ENCODE measurements around the gene CDCA8. TPM values are rescaled to one million over a fixed set of nuclear protein-coding genes. Genes with fewer than 3 reads are reported as not detected.

The CDCA8 gene
- total RNA-seq, 1 experiment from 2014 or later = 57.9 TPM

DNA sequence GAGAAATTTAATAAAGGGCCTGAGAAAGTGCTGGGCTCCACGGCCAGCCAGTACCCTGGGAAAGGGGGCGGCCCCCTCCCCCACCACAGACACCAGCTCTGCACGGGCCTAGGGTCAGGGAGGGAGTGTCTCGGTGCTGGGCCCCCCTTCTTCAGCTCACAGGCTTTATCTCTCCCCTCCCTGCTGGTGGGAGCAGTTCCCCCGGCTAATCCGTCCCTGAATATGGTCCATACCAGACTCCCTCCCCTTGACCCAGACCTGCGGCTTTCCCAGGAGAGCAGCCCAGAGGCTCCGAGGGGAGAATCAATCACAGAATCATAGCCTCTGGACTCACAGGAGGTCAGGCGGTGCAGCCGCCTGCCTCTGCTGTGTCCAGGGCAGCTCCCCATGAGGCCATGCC is 31.7 kb upstream of the CDCA8 start:
- Histone ChIP-seq H3K36me3 (ENCODE audit: low read depth) (no peaks in the 10 kb centered on the region), H3K79me2 (ENCODE audit: low read depth) (no peaks in the 10 kb centered on the region), H3K9me2 (ENCODE audit: insufficient read depth) (no peaks in the 10 kb centered on the region), H3K27ac (no peak overlapping the region), H3K27me3 (ENCODE audit: insufficient read depth, low read depth) (peaks cover 43% of the 10 kb centered on the region), H3K4me1 (replicated peaks; ENCODE audit: insufficient read depth) (no peaks in the 10 kb centered on the region), H3F3A (ENCODE audit: insufficient read depth, low read depth) (no peaks in the 10 kb centered on the region; the same call in 1 of the 2 replicates), H3K4me3 (no peak overlapping the region), H3K4me2 (no peak overlapping the region), H4K20me1 (ENCODE audit: insufficient read depth) (no peaks in the 10 kb centered on the region), H3K9me3 (ENCODE audit: insufficient read depth, low read depth) (no peaks in the 10 kb centered on the region), H2AFZ (no peak overlapping the region)
- ChIA-PET CTCF (no interaction called here), POLR2A (ENCODE audit: unreplicated experiment) (interaction anchor here (0.7 kb wide), 1 partner anchor 13 kb away, joined by 4 read pairs; no protein-coding TSS in a partner anchor)
- TF ChIP-seq EZH2 (IDR thresholded peaks at IDR 0.05; ENCODE audit: low read depth) (no peak), CTCF (conservative IDR thresholded peaks at IDR 0.05) (no peak)
- intact Hi-C loops (cut with micrococcal nuclease; ENCODE audit: unreplicated experiment) = no loop called here
- BruUV-seq (replicated peaks) = no TSS peak
- no peak for DNase-seq

DNA sequence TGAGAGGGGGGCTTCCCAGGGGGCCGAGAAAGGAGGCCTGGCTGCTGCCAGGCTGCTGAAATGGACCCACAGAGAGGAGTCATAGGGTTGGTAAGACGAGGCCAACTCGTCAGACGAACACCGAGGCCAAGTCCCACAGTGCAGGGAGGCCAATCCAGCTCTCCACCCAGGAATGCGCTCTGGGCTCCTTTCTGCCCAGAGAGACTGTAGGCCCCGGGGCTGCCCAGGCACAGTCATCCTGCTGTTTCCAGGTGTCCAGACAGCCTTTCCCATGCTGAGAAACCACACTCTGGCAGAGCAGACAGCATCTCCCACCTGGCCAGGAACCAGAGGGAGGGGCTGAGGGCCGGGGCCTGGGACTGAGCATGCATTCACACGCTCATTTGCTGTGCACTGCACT is 30.9 kb upstream of the CDCA8 start:
- H3K9me2 ChIP-seq (ENCODE audit: insufficient read depth) = no peaks in the 10 kb centered on the region
- H2AFZ ChIP-seq = no peak overlapping the region
- no peaks in the 10 kb centered on the region for H3K9me3 ChIP-seq (ENCODE audit: insufficient read depth, low read depth)
- H4K20me1 ChIP-seq (ENCODE audit: insufficient read depth) = no peaks in the 10 kb centered on the region
- H3K4me1 ChIP-seq (replicated peaks; ENCODE audit: insufficient read depth) = no peaks in the 10 kb centered on the region
- no peaks in the 10 kb centered on the region for H3K36me3 ChIP-seq (ENCODE audit: low read depth)
- DNase-seq = peak in 1 of 2 experiments; percentile 23
- no peak overlapping the region for H3K4me2 ChIP-seq
- H3K27ac ChIP-seq = no peak overlapping the region
- H3K4me3 ChIP-seq = no peak overlapping the region
- H3K27me3 ChIP-seq (ENCODE audit: insufficient read depth, low read depth) = peaks cover 43% of the 10 kb centered on the region
- intact Hi-C loops (cut with micrococcal nuclease; ENCODE audit: unreplicated experiment) = no loop called here
- no TSS peak for BruUV-seq (replicated peaks)
- CTCF ChIA-PET = no interaction called here
- POLR2A ChIA-PET (ENCODE audit: unreplicated experiment) = no interaction called here
- no peaks in the 10 kb centered on the region; the same call in 1 of the 2 replicates for H3F3A ChIP-seq (ENCODE audit: insufficient read depth, low read depth)
- no peaks in the 10 kb centered on the region for H3K79me2 ChIP-seq (ENCODE audit: low read depth)
- TF ChIP-seq EZH2 (IDR thresholded peaks at IDR 0.05; ENCODE audit: low read depth) (no peak), CTCF (conservative IDR thresholded peaks at IDR 0.05) (no peak)

GRCh38 chr1:37662031-37662755 is 30.1 kb upstream of the CDCA8 start:
- H3K4me3 ChIP-seq = no peak overlapping the region

More at GRCh38 chr1:37662031-37662755, 30.1 kb upstream of the CDCA8 start:
- H3K9me3 ChIP-seq (ENCODE audit: insufficient read depth, low read depth) = no peaks in the 10 kb centered on the region
- no peaks in the 10 kb centered on the region for H4K20me1 ChIP-seq (ENCODE audit: insufficient read depth)
- intact Hi-C loops (cut with micrococcal nuclease; ENCODE audit: unreplicated experiment) = no loop called here
- TF ChIP-seq EZH2 (IDR thresholded peaks at IDR 0.05; ENCODE audit: low read depth) = no peak
- no peak for TF ChIP-seq CTCF (conservative IDR thresholded peaks at IDR 0.05)
- BruUV-seq (replicated peaks) = no TSS peak
- ChIA-PET CTCF (no interaction called here), POLR2A (ENCODE audit: unreplicated experiment) (no interaction called here)
- no peaks in the 10 kb centered on the region for H3K4me1 ChIP-seq (replicated peaks; ENCODE audit: insufficient read depth)
- no peak for DNase-seq
- H3K36me3 ChIP-seq (ENCODE audit: low read depth) = no peaks in the 10 kb centered on the region
- peaks cover 46% of the 10 kb centered on the region for H3K27me3 ChIP-seq (ENCODE audit: insufficient read depth, low read depth)
- H2AFZ ChIP-seq = no peak overlapping the region
- no peaks in the 10 kb centered on the region; the same call in 1 of the 2 replicates for H3F3A ChIP-seq (ENCODE audit: insufficient read depth, low read depth)
- H3K9me2 ChIP-seq (ENCODE audit: insufficient read depth) = no peaks in the 10 kb centered on the region
- H3K79me2 ChIP-seq (ENCODE audit: low read depth) = no peaks in the 10 kb centered on the region
- H3K4me2 ChIP-seq = no peak overlapping the region
- H3K27ac ChIP-seq = no peak overlapping the region

Measured in PC-9 (cell line).